T-cell (primary cell): ENCODE data around the gene LGI4. TPM values are rescaled to one million over a fixed set of nuclear protein-coding genes. Genes with fewer than 3 reads are reported as not detected.
A peak's percentile ranks its signal among the peaks of the same experiment; 100 is the strongest.

ENCODE experiments used
- ATAC-seq, 4 experiments: fragments of 200-7000 bp in 3 of 4; fragments of 150-1000 bp in 1 of 4; cut with Tn5 transposase; replicated peaks in 1 of 4; 1 replicate in 3 of 4; 2 replicates in 1 of 4; pipeline ENCODE4 v1.10.0; 2021; ENCODE audit warnings: moderate library complexity in 3 of 4, mild to moderate bottlenecking in 2 of 4, moderate number of reproducible peaks in 1 of 4
- CTCF ChIA-PET, 2 donors: fragments of 300-600 bp; sonication (Branson Sonifier 250); formaldehyde crosslinking; loops; one replicate each; lab custom pipeline; 2022; ENCODE audit warnings: antibody characterized with exemption in 2 of 2; lab: Charles Lee
- POLR2A ChIA-PET, 2 donors: fragments of 300-600 bp; sonication (Branson Sonifier 250); formaldehyde crosslinking; loops; one replicate each; lab custom pipeline; 2022; ENCODE audit warnings: antibody characterized with exemption in 2 of 2; lab: Charles Lee
- DNase-seq, 35 experiments: peaks; one replicate each; pipeline versions ENCODE4 v3.0.0 to v3.0.0-alpha.2; 2013 to 2023
- H3K27ac ChIP-seq: one replicate; pipeline ENCODE4 v1.5.1; 2013; ENCODE audit warnings: low read length
- H3K27me3 ChIP-seq, 2 experiments: replicated peaks in 1 of 2; 1 replicate in 1 of 2; 2 replicates in 1 of 2; pipeline versions ENCODE4 v1.6.1 to v1.7.0; 2013; ENCODE audit warnings: low read length in 1 of 2, mixed read lengths in 1 of 2; ENCODE audit not compliant: control insufficient read depth in 2 of 2, insufficient read depth in 2 of 2; ENCODE audit errors: extremely low read depth in 1 of 2
- H3K36me3 ChIP-seq, 2 donors: 1 replicate in 1 of 2; 2 replicates in 1 of 2; pipeline versions ENCODE4 v1.6.1 to v1.7.0; 2013; ENCODE audit warnings: low read length in 1 of 2; ENCODE audit not compliant: control insufficient read depth in 2 of 2, insufficient read depth in 1 of 2; ENCODE audit errors: extremely low read depth in 1 of 2
- H3K4me1 ChIP-seq, 2 experiments: 1 replicate in 1 of 2; 2 replicates in 1 of 2; pipeline versions ENCODE4 v1.6.1 to v1.7.0; 2013; ENCODE audit warnings: low read length in 2 of 2, mixed read lengths in 1 of 2; ENCODE audit not compliant: insufficient read depth in 2 of 2, control insufficient read depth in 1 of 2; ENCODE audit errors: extremely low read depth in 1 of 2
- H3K4me3 ChIP-seq, 2 donors: 1 replicate in 1 of 2; 2 replicates in 1 of 2; pipeline versions ENCODE4 v1.5.1 to v1.7.0; 2013; ENCODE audit warnings: mild to moderate bottlenecking in 2 of 2, low read length in 1 of 2, moderate library complexity in 1 of 2; ENCODE audit not compliant: control insufficient read depth in 1 of 2; ENCODE audit errors: extremely low read depth in 1 of 2
- H3K9me3 ChIP-seq: 2 replicates; pipeline ENCODE4 v1.7.0; 2013
- H3K27ac Mint-ChIP-seq, 2 donors: one replicate each; pipeline ENCODE4 v1.8.0; 2020 to 2021; ENCODE audit warnings: mild to moderate bottlenecking in 2 of 2, mixed read lengths in 2 of 2
- H3K27me3 Mint-ChIP-seq, 2 donors: one replicate each; pipeline ENCODE4 v1.8.0; 2021 to 2022; ENCODE audit warnings: mixed read lengths in 2 of 2
- H3K36me3 Mint-ChIP-seq: one replicate; pipeline ENCODE4 v1.8.0; 2021; ENCODE audit warnings: mixed read lengths
- H3K4me1 Mint-ChIP-seq, 3 donors: one replicate each; pipeline ENCODE4 v1.8.0; 2020 to 2022; ENCODE audit warnings: mixed read lengths in 3 of 3, mild to moderate bottlenecking in 1 of 3
- H3K4me3 Mint-ChIP-seq, 3 donors: one replicate each; pipeline ENCODE4 v1.8.0; 2020 to 2022; ENCODE audit warnings: mild to moderate bottlenecking in 3 of 3, mixed read lengths in 3 of 3, moderate library complexity in 3 of 3
- H3K9me3 Mint-ChIP-seq, 3 donors: one replicate each; pipeline ENCODE4 v1.8.0; 2020 to 2022; ENCODE audit warnings: mixed read lengths in 3 of 3
- WGBS: methylation state at CpG from one replicate; pipeline ENCODE4 v1.1.5; 2013; ENCODE audit warnings: missing lambda C conversion rate; ENCODE audit not compliant: insufficient coverage; 5-methylcytosine and 5-hydroxymethylcytosine counted together
- total RNA-seq, 35 experiments: library from RNA in 6 of 35; stranded (reverse) in 6 of 35; fragments of 120-200 nt in 1 of 35; gene quantifications; one replicate each; pipeline versions ENCODE4 v1.2.1 to v1.2.4 and lab custom pipeline; 2013 to 2026

The LGI4 gene
- total RNA-seq, 5 donors from 2014 or later (not counting 1 experiment from before 2014, with no cell fraction given), result 0.15 to 1.1 (median 0.89) TPM

DNA sequence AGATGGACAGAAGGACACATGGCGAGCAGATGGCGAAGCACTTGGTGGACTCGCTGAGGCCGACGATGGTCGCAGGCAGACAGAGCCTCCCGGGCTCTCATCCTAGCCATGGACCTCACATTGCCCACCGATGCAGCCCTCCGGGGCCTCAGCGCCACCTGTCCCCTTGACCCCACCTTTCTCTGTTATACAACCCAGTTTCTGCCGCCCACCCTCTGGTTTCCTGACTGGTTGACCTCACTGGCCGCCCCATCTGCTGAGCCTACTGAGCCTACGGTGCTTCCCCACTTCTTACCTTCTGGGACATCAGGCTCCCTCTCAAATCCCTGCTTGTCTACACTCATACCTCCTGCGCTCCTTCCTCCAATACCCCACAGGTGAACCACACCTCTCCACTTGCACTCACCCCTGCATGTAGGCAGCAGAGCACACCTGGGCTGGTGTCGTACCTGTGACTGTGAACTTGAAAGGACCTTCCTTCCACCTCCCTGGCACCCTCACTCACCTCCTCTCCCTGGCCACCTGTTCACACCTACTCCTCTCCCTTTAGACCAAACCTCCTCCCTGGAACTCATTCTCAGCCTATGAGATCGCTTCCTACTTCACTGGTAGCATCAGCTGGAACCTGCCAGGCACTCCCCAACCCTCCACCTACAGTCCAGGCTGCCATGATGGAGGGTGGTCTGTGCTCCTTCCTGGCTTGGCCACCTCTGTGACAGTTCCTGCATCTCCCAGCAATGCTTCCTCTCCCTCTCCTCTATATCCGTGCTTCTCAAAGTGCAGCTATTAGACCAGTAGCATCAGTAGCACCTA, 57.2 kb downstream of the LGI4 start:
- CTCF ChIA-PET, result no interaction called here
- Mint-ChIP-seq H3K27me3 (peaks cover 3 to 8% of the 10 kb centered on the region in 2 donors), H3K36me3 (no peaks in the 10 kb centered on the region), H3K9me3 (no peaks in the 10 kb centered on the region), H3K4me1 (peaks cover 0 to 4% (median 3%) of the 10 kb centered on the region in 3 donors), H3K4me3 (no peak overlapping the region), H3K27ac (no peak overlapping the region)
- DNase-seq (no peak), ATAC-seq (no peak)
- Histone ChIP-seq H3K27me3 (peaks cover 0 to 18% of the 10 kb centered on the region in 2 experiments), H3K27ac (no peak overlapping the region), H3K36me3 (no peaks in the 10 kb centered on the region), H3K4me1 (peaks cover 0 to 4% of the 10 kb centered on the region in 2 experiments), H3K4me3 (no peak overlapping the region), H3K9me3 (no peaks in the 10 kb centered on the region)
- WGBS, result 89% methylated on average over 16 of the region's 17 CpGs
- POLR2A ChIA-PET, result no interaction called here

DNA sequence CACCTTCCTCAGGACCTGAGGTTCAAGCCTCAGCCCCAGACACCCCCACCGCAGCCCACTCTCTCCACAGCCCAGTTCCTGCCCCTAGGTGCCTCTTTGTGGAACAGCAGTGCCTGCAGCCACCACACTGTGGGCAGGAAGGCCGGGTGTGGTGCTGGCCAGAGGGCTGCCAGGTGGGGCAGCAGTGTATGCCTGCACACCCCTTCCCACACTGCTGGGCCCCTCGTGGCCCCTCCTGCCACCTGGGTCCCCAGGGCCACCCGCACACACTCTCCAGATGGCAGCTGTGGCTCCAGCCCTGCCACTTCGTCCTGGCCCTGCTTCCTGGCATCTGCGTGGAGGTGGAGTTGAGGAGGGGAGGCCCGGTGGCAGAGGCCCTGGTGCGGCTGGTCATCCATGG, 58.2 kb downstream of the LGI4 start:
- ChIA-PET POLR2A (no interaction called here), CTCF (no interaction called here)
- H3K9me3 ChIP-seq, result no peaks in the 10 kb centered on the region
- ATAC-seq (no peak), DNase-seq (no peak)
- 13% methylated on average over 7 of the region's 8 CpGs for WGBS
- peaks cover 0 to 4% (median 3%) of the 10 kb centered on the region in 3 donors for H3K4me1 Mint-ChIP-seq
- no peaks in the 10 kb centered on the region for H3K36me3 Mint-ChIP-seq
- peaks cover 0 to 18% of the 10 kb centered on the region in 2 experiments for H3K27me3 ChIP-seq
- H3K27ac Mint-ChIP-seq, result no peak overlapping the region
- H3K36me3 ChIP-seq, result no peaks in the 10 kb centered on the region
- peaks cover 3 to 8% of the 10 kb centered on the region in 2 donors for H3K27me3 Mint-ChIP-seq
- no peak overlapping the region for H3K4me3 ChIP-seq
- no peaks in the 10 kb centered on the region for H3K9me3 Mint-ChIP-seq
- no peak overlapping the region for H3K27ac ChIP-seq
- no peak overlapping the region for H3K4me3 Mint-ChIP-seq
- H3K4me1 ChIP-seq, result peaks cover 0 to 4% of the 10 kb centered on the region in 2 experiments

GRCh38 chr19:35076026-35076370, 58.9 kb downstream of the LGI4 start:
- POLR2A ChIA-PET, result no interaction called here
- 76% methylated on average over 4 of the region's 6 CpGs for WGBS

DNA sequence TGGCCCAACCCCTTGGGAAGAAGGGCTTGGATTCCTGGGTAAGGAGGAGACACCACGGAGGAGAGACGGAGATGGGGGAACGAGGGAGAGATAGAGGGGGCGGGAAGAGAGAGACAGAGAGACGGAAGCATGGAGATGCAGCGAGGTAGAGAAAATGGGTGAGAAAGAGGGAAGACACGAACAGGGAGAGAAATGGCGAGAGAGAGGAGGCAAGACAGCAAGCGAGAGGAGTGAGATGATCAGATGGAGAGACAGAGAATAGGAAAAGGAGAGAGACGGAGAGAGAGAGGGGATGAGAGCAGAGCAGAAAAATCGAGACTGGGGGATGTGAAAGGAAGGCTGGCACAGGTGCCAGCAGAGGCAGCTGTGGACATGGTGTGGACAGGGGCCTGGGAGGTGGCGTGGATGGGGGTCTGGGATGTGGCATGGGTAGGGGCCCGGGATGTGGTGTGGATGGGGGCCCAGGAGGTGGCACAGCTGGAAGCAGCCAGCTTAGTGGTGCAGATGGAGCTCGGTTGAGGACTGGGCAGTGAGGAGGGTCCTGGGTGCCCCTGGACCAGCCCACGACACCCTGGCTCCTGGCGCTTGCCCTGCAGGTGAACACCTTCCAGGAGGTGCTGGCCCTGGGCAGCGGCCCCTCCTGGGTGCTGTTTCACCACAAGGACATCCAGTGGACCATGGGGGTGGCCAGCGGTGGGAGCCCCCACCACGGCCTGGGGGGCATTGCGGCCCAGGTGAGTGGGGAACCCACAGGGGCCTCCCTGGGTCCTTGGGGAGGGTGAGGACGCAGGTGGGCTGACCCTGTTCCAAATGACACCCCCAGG, 59.4 kb downstream of the LGI4 start:
- DNase-seq, result no peak
- H3K9me3 Mint-ChIP-seq, result no peaks in the 10 kb centered on the region
- H3K9me3 ChIP-seq, result no peaks in the 10 kb centered on the region
- H3K4me1 Mint-ChIP-seq, result peaks cover 0 to 4% (median 3%) of the 10 kb centered on the region in 3 donors
- H3K27ac ChIP-seq, result no peak overlapping the region
- peaks cover 0 to 4% of the 10 kb centered on the region in 2 experiments for H3K4me1 ChIP-seq
- H3K4me3 ChIP-seq, result no peak overlapping the region
- ATAC-seq, result no peak
- H3K27ac Mint-ChIP-seq, result peak overlapping the region in 1 of 2 donors; percentile 25
- peaks cover 0 to 16% of the 10 kb centered on the region in 2 experiments for H3K27me3 ChIP-seq
- H3K36me3 ChIP-seq, result no peaks in the 10 kb centered on the region
- H3K36me3 Mint-ChIP-seq, result no peaks in the 10 kb centered on the region
- ChIA-PET POLR2A (no interaction called here), CTCF (no interaction called here)
- H3K27me3 Mint-ChIP-seq, result peaks cover 3 to 8% of the 10 kb centered on the region in 2 donors
- WGBS, result 83% methylated on average over 19 of the region's 21 CpGs
- no peak overlapping the region for H3K4me3 Mint-ChIP-seq

More at GRCh38 chr19:35076026-35076370, 58.9 kb downstream of the LGI4 start:
- Mint-ChIP-seq H3K27ac (no peak overlapping the region), H3K9me3 (no peaks in the 10 kb centered on the region), H3K4me3 (no peak overlapping the region), H3K27me3 (peaks cover 3 to 8% of the 10 kb centered on the region in 2 donors), H3K4me1 (peaks cover 0 to 4% (median 3%) of the 10 kb centered on the region in 3 donors), H3K36me3 (no peaks in the 10 kb centered on the region)
- Histone ChIP-seq H3K4me1 (peaks cover 0 to 4% of the 10 kb centered on the region in 2 experiments), H3K36me3 (no peaks in the 10 kb centered on the region), H3K9me3 (no peaks in the 10 kb centered on the region), H3K27ac (no peak overlapping the region), H3K27me3 (peaks cover 0 to 18% of the 10 kb centered on the region in 2 experiments), H3K4me3 (no peak overlapping the region)
- no peak for ATAC-seq
- no peak for DNase-seq
- CTCF ChIA-PET, result interaction anchor here in 1 of 2 donors (0.6 kb wide), 1 partner anchor 969 kb away, joined by 3 read pairs; no protein-coding TSS in a partner anchor

Other genes with a start within 250 kb of the LGI4 start
- gene ZNF30, start 208.2 kb downstream of the LGI4 start, total RNA-seq, result 10 to 100 TPM in 2 of 5 donors, 1 to 10 TPM in 3; 3.2 to 10.5 (median 8.7) TPM
- 10 to 100 TPM; 14.1 to 29.0 (median 26.8) TPM for gene ZNF792, start 170.8 kb downstream of the LGI4 start, total RNA-seq
- 100 to 1,000 TPM; 189 to 318 (median 227) TPM for gene GRAMD1A, start 134.7 kb downstream of the LGI4 start, total RNA-seq
- gene SCN1B, start 104.6 kb downstream of the LGI4 start, total RNA-seq, result 1 to 10 TPM; 1.1 to 4.3 (median 3.7) TPM
- under 1 TPM in 3 of 5 donors, not detected in 2; 0.41 to 0.51 (median 0.46) TPM for gene HPN, start 93.3 kb downstream of the LGI4 start, total RNA-seq
- 1 to 10 TPM in 1 of 5 donors, under 1 TPM in 1, not detected in 3; 0.79 to 1.1 TPM for gene FXYD3, start 19.2 kb downstream of the LGI4 start, total RNA-seq
- gene FXYD1, start 3.8 kb upstream of the LGI4 start, total RNA-seq, result 1 to 10 TPM in 4 of 5 donors, under 1 TPM in 1; 0.70 to 7.7 (median 4.8) TPM
- gene FXYD7, start 8.2 kb upstream of the LGI4 start, total RNA-seq, result 10 to 100 TPM in 4 of 5 donors, 1 to 10 TPM in 1; 8.8 to 24.0 (median 12.6) TPM
- gene FXYD5, start 19.7 kb upstream of the LGI4 start, total RNA-seq, result 100 to 1,000 TPM; 440 to 616 (median 504) TPM
- gene FAM187B, start 93.7 kb upstream of the LGI4 start, total RNA-seq, result not detected
- gene LSR, start 113.9 kb upstream of the LGI4 start, total RNA-seq, result 10 to 100 TPM; 36.8 to 64.9 (median 57.4) TPM
- 100 to 1,000 TPM; 207 to 255 (median 249) TPM for gene USF2, start 133.9 kb upstream of the LGI4 start, total RNA-seq
- gene HAMP, start 147.5 kb upstream of the LGI4 start, total RNA-seq, result 1 to 10 TPM in 4 of 5 donors, under 1 TPM in 1; 0.65 to 1.9 (median 1.1) TPM
- gene MAG, start 157.1 kb upstream of the LGI4 start, total RNA-seq, result under 1 TPM in 2 of 5 donors, not detected in 3; 0.16 to 0.19 TPM
- gene CD22, start 194.1 kb upstream of the LGI4 start, total RNA-seq, result 10 to 100 TPM in 1 of 5 donors, 1 to 10 TPM in 4; 6.6 to 25.7 (median 8.7) TPM
- gene FFAR1, start 212.8 kb upstream of the LGI4 start, total RNA-seq, result under 1 TPM in 2 of 5 donors, not detected in 3; 0.21 to 0.35 TPM
- under 1 TPM in 1 of 5 donors, not detected in 4; 0.47 TPM for gene FFAR3, start 223.4 kb upstream of the LGI4 start, total RNA-seq
- not detected for gene GPR42, start 236.0 kb upstream of the LGI4 start, total RNA-seq